Activated T-cell treated with anti-CD3 and anti-CD28 coated beads, Interleukin-2, amount 50 U/mL, for 1 hour (primary cell): ENCODE data around the gene OPN1LW.
"Not testable (repeated sequence)": the region's sequence is repeated elsewhere in the genome, so short reads cannot be mapped to it uniquely, and the experiment has no call there.

ENCODE experiments used
- DNase-seq: peaks from one replicate; pipeline ENCODE4 v3.0.0-alpha.2; 2020

The OPN1LW gene

DNA sequence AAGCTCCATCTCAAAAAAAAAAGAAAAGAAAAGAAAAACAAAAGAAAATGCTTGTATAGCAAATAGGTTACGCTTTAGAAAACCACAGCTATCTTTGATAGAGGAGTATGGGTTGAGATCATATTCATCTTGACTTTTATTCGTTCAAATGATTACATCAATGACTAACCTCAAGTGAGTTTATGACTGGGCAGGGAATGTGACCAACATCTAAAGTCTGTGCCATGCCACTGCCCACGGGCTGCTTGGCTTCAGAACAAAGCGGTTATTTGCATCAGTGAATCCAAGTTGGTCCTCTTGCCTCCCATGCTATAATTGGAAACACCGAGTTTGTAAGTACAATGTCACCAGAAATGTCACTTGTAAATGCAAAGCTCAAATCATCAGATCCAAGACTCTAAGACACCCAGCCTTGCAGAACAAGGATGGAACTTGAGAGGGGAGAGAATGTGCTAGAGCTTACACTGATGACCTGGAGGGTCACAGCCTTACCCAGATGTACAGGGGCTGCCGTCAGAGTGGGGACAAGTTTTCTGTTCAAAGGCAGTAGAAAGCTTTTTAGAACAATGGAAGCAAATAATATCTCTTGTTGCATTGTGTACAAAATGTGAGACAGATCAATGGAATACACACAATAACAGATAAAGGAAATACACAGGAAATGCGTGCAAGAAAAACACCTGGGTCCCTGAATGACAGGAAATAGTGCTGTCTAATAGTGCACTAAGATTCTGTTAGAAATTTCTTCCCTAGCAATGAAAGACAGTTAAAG is 8.4 kb upstream of the OPN1LW start:
- DNase-seq, result peak; percentile 30

DNA sequence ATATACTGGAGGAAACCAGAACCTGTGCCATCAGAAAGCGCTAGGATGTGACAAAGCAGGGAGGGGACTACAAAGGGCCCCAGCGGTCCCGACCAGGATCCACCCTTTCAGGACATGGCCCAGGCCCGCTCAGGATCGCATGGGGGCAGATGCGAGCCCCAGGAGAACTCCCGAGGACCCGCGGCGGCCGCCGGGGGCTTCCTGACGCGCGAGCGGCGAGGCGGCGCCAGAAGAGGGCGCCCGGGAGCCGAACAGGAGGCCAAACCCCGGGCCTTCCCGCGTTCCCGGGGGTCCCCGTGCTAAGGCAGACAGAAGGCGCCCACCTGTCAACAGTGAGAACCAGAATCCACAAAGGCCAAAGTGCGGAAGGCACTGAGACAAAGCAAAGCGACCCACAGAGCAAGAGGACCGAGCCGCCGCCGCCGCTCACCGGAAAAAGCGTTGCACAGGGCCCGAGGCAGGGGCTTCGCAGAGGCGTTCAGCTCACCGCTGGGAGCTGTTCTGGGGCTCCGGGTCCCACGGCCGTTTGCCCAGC is 7.3 kb upstream of the OPN1LW start:
- DNase-seq, result peak; percentile 79

DNA sequence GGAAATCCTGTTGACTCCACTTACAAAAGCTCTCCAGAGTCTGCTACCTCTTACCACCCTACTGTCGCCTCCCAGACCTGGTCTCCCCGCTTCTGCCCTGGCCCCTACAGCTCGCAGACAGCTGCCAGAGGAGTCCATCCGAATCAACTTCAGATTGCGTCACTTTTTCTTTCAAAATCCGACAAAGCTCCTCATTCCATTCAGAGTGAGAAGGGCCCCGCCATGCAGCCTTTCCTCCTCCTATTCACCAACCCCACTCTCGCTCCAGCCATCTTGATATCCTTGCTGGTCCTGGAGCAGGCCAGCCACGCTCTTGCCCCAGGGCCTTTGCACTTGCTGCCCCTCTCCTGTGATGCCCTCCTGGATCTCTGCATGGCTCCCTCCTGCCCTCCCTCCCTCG is 5.2 kb upstream of the OPN1LW start:
- DNase-seq, result no peak

DNA sequence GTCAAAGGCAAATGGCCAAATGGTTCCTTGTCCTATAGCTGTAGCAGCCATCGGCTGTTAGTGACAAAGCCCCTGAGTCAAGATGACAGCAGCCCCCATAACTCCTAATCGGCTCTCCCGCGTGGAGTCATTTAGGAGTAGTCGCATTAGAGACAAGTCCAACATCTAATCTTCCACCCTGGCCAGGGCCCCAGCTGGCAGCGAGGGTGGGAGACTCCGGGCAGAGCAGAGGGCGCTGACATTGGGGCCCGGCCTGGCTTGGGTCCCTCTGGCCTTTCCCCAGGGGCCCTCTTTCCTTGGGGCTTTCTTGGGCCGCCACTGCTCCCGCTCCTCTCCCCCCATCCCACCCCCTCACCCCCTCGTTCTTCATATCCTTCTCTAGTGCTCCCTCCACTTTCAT is 3.8 kb upstream of the OPN1LW start:
- DNase-seq, result no peak

DNA sequence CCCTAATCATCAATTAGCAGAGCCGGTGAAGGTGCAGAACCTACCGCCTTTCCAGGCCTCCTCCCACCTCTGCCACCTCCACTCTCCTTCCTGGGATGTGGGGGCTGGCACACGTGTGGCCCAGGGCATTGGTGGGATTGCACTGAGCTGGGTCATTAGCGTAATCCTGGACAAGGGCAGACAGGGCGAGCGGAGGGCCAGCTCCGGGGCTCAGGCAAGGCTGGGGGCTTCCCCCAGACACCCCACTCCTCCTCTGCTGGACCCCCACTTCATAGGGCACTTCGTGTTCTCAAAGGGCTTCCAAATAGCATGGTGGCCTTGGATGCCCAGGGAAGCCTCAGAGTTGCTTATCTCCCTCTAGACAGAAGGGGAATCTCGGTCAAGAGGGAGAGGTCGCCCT is 3.3 kb upstream of the OPN1LW start:
- DNase-seq, result no peak

DNA sequence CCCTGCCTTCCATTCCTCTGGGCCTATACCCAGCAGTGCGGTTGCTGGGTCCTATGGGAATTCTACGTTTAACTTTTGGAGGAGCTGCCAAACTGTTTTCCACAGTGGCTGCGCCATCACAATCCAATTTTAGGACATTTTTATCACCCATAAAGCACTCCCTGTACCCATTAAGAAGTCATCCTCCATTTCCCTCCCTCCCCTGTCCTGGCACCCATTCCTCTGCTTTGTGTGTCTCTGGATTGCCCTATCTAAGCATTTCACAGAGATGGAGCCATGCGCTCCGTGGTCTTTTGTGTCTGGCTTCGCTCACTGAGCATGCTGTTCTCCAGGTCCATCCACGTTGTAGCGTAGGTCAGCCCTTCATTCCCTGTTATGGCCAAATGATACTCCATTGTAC is 1.7 kb upstream of the OPN1LW start:
- DNase-seq, result no peak

DNA sequence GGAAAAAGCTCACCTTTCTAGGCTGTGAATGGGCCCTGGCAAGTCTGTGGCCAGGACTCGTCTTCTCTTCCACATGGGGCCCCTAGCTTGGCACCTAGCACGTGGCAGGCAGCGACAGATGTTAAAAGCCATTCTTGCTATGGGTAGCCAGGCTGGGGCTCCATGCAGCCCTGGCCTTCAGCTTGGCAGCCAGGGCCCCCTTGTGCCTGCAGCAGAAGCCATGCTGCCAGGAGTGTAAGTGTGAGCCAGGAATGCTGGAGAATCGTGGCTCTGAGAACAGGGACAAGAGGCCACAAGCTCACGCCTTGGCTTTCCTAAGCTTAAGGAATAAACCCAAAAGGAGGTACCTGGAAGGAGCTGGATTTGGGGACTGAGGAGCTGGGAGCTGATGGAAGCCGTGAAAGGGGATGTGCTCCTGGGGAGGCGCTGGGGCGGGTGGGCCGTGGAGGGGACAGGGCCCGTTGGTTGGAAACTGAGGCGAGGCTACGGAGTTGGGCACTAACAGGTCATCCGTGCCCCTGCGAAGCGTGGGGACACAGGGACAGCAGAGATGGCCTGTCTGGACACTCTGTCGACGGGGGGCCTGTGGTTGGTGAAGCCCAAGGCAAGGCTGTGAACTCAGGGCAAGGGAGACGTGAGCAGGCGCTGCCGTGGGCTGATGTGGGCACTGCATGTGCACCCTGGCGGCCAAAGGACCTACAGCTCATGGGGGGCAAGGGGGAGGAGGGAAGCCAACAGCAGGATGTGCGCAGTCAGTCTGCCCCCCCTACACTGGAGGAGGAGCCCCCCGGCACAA is 895 bp upstream of the OPN1LW start:
- no peak for DNase-seq

DNA sequence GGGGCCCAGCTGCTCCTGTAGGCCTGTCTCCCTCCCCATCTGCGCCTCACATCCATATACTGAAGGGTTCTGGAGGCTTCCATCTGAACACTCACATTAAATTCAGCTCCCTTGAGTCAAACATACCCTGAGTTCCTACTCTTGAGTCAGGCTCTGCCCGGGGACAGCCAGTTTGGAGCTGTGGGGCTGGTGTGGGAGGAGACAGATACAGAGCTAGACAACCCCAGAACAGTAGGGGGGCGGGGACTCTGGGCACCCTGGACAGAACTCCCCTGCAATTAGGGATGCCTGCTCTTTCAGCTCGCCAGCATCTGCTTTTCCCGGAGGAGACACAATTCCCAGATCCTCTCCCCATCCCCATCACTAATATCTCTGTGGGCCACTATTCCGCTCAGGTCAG is 7.0 kb downstream of the OPN1LW start:
- DNase-seq, result not testable (repeated sequence)

DNA sequence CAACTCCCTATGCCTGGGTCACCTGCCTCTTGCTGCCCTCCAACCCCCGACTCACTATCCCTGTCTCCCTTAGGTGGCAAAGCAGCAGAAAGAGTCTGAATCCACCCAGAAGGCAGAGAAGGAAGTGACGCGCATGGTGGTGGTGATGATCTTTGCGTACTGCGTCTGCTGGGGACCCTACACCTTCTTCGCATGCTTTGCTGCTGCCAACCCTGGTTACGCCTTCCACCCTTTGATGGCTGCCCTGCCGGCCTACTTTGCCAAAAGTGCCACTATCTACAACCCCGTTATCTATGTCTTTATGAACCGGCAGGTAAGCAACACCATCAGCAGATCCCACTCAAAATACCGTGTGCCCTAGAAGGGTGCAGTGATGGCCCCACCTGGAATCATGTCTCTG is 12.2 kb downstream of the OPN1LW start:
- not testable (repeated sequence) for DNase-seq

DNA sequence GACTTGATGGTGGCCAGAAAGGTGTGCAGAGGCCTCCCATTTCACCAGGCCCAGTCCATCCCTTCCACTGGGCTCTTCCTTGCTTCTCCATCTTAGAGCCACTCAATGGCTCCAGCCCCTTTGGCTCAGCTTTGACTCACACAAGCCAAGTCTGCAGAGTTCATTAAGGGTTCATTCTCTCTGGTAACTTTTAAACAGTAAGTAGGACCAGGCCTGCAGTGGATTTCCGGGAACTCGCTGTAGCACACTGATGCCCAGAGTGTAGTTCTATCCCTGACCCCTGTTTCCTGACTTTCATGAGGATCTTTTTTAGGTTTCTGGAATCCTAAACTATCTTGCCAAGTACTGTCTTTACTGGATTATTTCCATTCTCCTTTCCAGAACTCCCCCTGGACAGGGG is 13.2 kb downstream of the OPN1LW start:
- not testable (repeated sequence) for DNase-seq

DNA sequence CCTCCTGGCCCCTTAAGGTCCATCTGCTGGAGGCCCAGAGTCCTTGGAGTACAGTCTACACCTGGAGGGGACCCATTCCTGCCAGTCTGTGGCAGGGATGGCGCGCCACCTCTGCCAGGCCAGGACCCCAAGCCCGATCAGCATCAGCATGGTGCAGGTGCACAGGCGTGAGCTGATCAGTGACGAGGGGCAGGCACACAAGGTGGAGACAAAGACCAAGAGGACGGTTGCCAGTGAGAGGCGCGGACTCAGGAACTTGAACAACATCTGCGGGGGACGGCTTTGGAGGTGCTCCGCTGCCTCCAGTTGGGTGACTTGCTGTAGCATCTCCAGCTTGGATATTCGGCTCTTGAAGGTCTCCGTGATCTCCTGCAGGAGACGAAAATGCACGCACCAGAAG is 15.3 kb downstream of the OPN1LW start:
- DNase-seq, result not testable (repeated sequence)

DNA sequence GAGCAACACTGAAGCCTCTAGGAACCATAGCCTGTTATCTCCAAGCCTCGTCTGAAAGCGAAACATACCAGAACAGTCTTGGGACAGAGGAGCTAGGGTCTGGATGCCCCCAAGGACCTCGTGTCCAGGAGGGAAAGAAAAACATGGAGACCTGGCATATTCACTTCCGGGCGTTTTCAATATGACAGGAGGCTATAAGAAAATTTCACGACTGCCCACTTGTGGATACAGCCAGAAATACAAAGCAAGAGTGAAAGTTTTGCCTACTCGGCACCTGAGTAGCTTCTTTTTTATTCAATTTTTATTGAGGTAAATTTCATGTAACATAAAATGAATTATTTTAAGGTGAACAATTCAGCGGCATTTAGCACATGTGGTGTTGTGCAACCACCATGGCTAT is 20.9 kb downstream of the OPN1LW start:
- not testable (repeated sequence) for DNase-seq

DNA sequence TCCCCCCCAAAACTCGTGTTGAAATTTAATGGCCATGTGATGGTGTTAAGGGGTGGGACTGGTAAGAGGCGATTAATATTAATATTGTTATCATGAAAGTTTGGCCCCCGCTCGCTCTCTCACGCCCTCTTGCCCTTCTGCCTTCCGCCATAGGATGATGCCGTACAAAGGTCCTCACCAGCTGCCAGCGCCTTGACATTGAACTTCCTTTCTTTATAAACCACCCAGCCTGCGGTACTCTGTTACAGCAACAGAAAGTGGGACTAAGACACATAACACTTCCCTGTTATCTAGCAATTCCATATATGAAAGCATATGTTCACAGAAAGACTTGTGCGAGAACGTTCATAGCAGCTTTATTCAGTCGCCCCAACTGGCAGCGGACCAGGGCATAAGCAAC is 24.3 kb downstream of the OPN1LW start:
- not testable (repeated sequence) for DNase-seq

DNA sequence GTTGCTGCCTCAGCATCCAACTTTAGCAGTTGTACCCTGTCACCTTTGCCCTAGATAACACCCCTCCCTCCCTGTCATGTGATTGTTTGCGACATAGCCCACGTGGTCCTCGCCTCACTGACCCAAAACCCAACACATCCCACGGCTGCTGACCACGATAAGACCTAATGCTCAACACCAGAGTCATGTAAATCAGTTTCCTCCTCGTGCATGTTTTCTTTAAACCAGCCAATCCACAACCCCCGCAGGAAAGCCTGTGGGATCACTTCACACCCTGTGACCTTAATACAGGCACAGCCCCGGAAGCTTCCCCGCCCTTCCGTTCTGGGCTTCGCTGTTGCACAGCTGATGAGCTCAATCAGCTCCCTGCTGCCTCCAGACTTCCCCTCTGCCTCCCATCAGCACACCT is 28.5 kb downstream of the OPN1LW start:
- not testable (repeated sequence) for DNase-seq

DNA sequence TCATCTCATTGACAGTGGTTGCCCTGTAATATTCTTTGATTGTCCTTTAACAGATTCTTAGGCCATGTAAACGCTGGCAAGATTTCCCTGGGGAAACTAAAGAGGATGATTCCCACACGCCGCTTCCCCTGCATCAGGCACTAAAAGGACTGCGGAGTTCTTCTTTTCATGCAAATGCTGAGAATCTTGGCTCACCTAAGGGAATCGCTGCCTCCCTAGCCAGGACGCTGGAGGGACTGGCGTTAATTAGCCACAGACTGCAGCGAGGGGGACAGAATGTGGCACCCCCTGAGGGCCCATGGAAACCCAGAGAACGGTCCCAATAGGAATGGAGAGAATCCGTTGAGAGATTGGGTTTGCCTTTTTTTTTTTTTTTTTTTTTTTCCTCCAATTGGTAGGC is 30.3 kb downstream of the OPN1LW start:
- DNase-seq, result not testable (repeated sequence)

DNA sequence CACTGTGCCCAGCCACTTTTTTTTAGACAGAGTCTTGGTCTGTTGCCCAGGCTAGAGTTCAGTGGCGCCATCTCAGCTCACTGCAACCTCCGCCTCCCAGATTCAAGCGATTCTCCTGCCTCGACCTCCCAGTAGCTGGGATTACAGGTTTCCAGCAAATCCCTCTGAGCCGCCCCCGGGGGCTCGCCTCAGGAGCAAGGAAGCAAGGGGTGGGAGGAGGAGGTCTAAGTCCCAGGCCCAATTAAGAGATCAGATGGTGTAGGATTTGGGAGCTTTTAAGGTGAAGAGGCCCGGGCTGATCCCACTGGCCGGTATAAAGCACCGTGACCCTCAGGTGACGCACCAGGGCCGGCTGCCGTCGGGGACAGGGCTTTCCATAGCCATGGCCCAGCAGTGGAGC is 38.3 kb downstream of the OPN1LW start, which contains the start of gene OPN1MW:
Gene OPN1MW, plus strand, starts transcription at position 301 of the 400 bp plus-strand sequence. Its CDS starts 82 bp downstream, at position 383.
- not testable (repeated sequence) for DNase-seq

DNA sequence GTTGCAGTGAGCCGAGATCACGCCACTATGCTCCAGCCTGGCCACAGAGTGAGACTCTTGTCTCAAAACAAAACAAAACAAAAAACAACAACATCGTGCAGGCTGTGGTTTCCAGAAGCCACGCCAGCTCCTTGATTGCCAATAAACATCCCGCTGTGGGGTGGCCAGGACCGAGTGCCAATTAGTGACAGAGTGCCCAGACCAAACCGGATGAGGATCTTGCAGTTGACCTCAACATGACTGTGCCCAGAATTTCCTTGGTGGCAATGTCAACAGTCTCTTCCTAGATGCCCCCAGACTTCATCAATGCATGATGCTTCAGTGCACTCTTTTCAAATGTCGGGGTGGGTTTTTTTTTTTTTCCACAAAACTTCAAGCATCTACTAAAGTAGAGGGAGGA is 39.8 kb downstream of the OPN1LW start:
- not testable (repeated sequence) for DNase-seq

DNA sequence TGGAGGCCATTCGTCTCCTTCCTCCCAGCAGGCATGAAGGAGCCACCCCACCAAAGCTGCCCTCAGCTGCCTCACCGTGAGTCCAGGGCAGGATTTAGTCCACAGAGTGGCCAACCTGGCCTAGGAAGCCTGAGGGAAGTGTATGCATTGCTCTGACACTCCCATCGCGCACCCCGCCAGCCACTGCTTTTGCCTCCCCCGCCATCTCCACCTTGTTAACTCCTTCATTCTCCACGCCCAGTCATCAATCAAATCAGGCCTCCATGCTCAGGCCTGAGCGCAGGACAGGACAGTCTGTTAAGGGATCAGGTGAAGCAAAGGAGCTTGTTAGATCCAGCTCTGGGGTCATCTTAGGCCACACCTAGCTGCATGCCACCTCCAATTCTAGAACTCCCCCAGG is 48.8 kb downstream of the OPN1LW start:
- DNase-seq, result not testable (repeated sequence)

DNA sequence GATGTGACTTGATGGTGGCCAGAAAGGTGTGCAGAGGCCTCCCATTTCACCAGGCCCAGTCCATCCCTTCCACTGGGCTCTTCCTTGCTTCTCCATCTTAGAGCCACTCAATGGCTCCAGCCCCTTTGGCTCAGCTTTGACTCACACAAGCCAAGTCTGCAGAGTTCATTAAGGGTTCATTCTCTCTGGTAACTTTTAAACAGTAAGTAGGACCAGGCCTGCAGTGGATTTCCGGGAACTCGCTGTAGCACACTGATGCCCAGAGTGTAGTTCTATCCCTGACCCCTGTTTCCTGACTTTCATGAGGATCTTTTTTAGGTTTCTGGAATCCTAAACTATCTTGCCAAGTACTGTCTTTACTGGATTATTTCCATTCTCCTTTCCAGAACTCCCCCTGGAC is 50.3 kb downstream of the OPN1LW start:
- DNase-seq, result not testable (repeated sequence)

DNA sequence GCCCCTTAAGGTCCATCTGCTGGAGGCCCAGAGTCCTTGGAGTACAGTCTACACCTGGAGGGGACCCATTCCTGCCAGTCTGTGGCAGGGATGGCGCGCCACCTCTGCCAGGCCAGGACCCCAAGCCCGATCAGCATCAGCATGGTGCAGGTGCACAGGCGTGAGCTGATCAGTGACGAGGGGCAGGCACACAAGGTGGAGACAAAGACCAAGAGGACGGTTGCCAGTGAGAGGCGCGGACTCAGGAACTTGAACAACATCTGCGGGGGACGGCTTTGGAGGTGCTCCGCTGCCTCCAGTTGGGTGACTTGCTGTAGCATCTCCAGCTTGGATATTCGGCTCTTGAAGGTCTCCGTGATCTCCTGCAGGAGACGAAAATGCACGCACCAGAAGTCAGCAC is 52.4 kb downstream of the OPN1LW start:
- not testable (repeated sequence) for DNase-seq
